H9 (cell line): ENCODE results near the gene EFNA5. TPM values are rescaled to one million over a fixed set of nuclear protein-coding genes. Genes with fewer than 3 reads are reported as not detected.

Experiments used
- DNase-seq: peaks from one replicate; pipeline ENCODE4 v3.0.0-alpha.2; 2017
- H2AFZ ChIP-seq: one replicate; pipeline ENCODE4 v1.6.1; 2013; ENCODE audit warnings: mild to moderate bottlenecking, low read length, control low read depth, moderate library complexity
- H2AK5ac ChIP-seq: 2 replicates; pipeline ENCODE4 v1.6.1; 2013; ENCODE audit warnings: low read length, control low read depth, mixed read lengths; ENCODE audit not compliant: insufficient read length
- H2BK120ac ChIP-seq: one replicate; pipeline ENCODE4 v1.6.1; 2013; ENCODE audit warnings: low read depth, mild to moderate bottlenecking, low read length, control low read depth, inconsistent platforms; ENCODE audit not compliant: poor library complexity, severe bottlenecking
- H2BK12ac ChIP-seq: 2 replicates; pipeline ENCODE4 v1.6.1; 2013; ENCODE audit warnings: low read length, control low read depth, mixed read lengths, low read depth; ENCODE audit not compliant: insufficient read length
- H2BK15ac ChIP-seq: 2 replicates; pipeline ENCODE4 v1.6.1; 2013; ENCODE audit warnings: low read depth, low read length, control low read depth
- H2BK20ac ChIP-seq: one replicate; pipeline ENCODE4 v1.6.1; 2013; ENCODE audit warnings: low read depth, mild to moderate bottlenecking, low read length, control low read depth, inconsistent platforms; ENCODE audit not compliant: poor library complexity, severe bottlenecking
- H2BK5ac ChIP-seq: 2 replicates; pipeline ENCODE4 v1.6.1; 2013; ENCODE audit warnings: low read length, control low read depth, mixed read lengths; ENCODE audit not compliant: insufficient read length
- H3K14ac ChIP-seq: 2 replicates; pipeline ENCODE4 v1.6.1; 2013; ENCODE audit warnings: low read length, control low read depth; ENCODE audit not compliant: insufficient read depth
- H3K18ac ChIP-seq: 2 replicates; pipeline ENCODE4 v1.6.1; 2013; ENCODE audit warnings: low read depth, mild to moderate bottlenecking, mixed read lengths, low read length, control low read depth; ENCODE audit not compliant: insufficient read length
- H3K23ac ChIP-seq: 2 replicates; pipeline ENCODE4 v1.6.1; 2013; ENCODE audit warnings: low read length, control low read depth, mixed read lengths, low read depth; ENCODE audit not compliant: insufficient read length
- H3K23me2 ChIP-seq: 2 replicates; pipeline ENCODE4 v1.6.1; 2013; ENCODE audit warnings: low read depth, mild to moderate bottlenecking, mixed read lengths, low read length, control low read depth; ENCODE audit not compliant: insufficient read length, poor library complexity, severe bottlenecking
- H3K27ac ChIP-seq: 2 replicates; pipeline ENCODE4 v1.5.1; 2013; ENCODE audit warnings: low read length, control low read depth, mixed read lengths, low read depth; ENCODE audit not compliant: insufficient read length
- H3K27me3 ChIP-seq: 2 replicates; pipeline ENCODE4 v1.6.1; 2013; ENCODE audit warnings: low read length, control low read depth, inconsistent platforms; ENCODE audit not compliant: insufficient read depth
- H3K4ac ChIP-seq: 2 replicates; pipeline ENCODE4 v1.6.1; 2013; ENCODE audit warnings: low read depth, mild to moderate bottlenecking, control low read depth, inconsistent platforms, low read length, moderate library complexity
- H3K4me1 ChIP-seq: 2 replicates; pipeline ENCODE4 v1.6.1; 2013; ENCODE audit warnings: low read length, control low read depth, inconsistent platforms; ENCODE audit not compliant: insufficient read depth
- H3K4me2 ChIP-seq: 2 replicates; pipeline ENCODE4 v1.6.1; 2013; ENCODE audit warnings: low read length, control low read depth, mixed read lengths; ENCODE audit not compliant: insufficient read length, insufficient read depth
- H3K56ac ChIP-seq: 2 replicates; pipeline ENCODE4 v1.6.1; 2013; ENCODE audit warnings: low read depth, mild to moderate bottlenecking, mixed read lengths, low read length, control low read depth; ENCODE audit not compliant: insufficient read length
- H3K79me1 ChIP-seq: 2 replicates; pipeline ENCODE4 v1.6.1; 2013; ENCODE audit warnings: low read depth, mild to moderate bottlenecking, moderate library complexity, low read length, control low read depth, inconsistent platforms; ENCODE audit not compliant: insufficient read depth, poor library complexity, severe bottlenecking
- H3K79me2 ChIP-seq: 2 replicates; pipeline ENCODE4 v1.6.1; 2013; ENCODE audit warnings: low read length, control low read depth, inconsistent platforms; ENCODE audit not compliant: insufficient read depth
- H3K9ac ChIP-seq: 2 replicates; pipeline ENCODE4 v1.6.1; 2013; ENCODE audit warnings: low read length, control low read depth, mixed read lengths; ENCODE audit not compliant: insufficient read length; ENCODE audit errors: extremely low read depth
- H3K9me3 ChIP-seq: one replicate; pipeline ENCODE4 v1.6.1; 2013; ENCODE audit warnings: low read depth, low read length, inconsistent platforms; ENCODE audit not compliant: control insufficient read depth
- H3T11ph ChIP-seq: one replicate; pipeline ENCODE4 v1.6.1; 2013; ENCODE audit warnings: mild to moderate bottlenecking, low read length, control low read depth, inconsistent platforms
- H4K20me1 ChIP-seq: one replicate; pipeline ENCODE4 v1.6.1; 2013; ENCODE audit not compliant: control insufficient read depth, insufficient read length, insufficient read depth
- H4K5ac ChIP-seq: 2 replicates; pipeline ENCODE4 v1.6.1; 2013; ENCODE audit warnings: low read depth, mild to moderate bottlenecking, mixed read lengths, low read length, control low read depth; ENCODE audit not compliant: insufficient read length
- H4K8ac ChIP-seq: replicated peaks from 2 replicates; pipeline ENCODE4 v1.6.1; 2013; ENCODE audit warnings: low read length, control low read depth, mixed read lengths, low read depth; ENCODE audit not compliant: insufficient read length
- H4K91ac ChIP-seq: 2 replicates; pipeline ENCODE4 v1.6.1; 2013; ENCODE audit warnings: low read depth, mild to moderate bottlenecking, moderate library complexity, mixed read lengths, low read length, control low read depth; ENCODE audit not compliant: insufficient read length
- H3K27ac Mint-ChIP-seq, 3 experiments: 2 replicates in 2 of 3; 3 replicates in 1 of 3; pipeline ENCODE4 v1.8.0; 2020 to 2021; ENCODE audit warnings: mixed read lengths in 3 of 3, mild to moderate bottlenecking in 1 of 3, moderate library complexity in 1 of 3
- H3K27me3 Mint-ChIP-seq: 2 replicates; pipeline ENCODE4 v1.8.0; 2021; ENCODE audit warnings: low read depth, mild to moderate bottlenecking, moderate library complexity, mixed read lengths
- H3K36me3 Mint-ChIP-seq, 3 experiments: 2 replicates in 2 of 3; 3 replicates in 1 of 3; pipeline ENCODE4 v1.8.0; 2020 to 2021; ENCODE audit warnings: low read depth in 3 of 3, mixed read lengths in 3 of 3; ENCODE audit not compliant: insufficient read depth in 1 of 3
- H3K4me1 Mint-ChIP-seq, 2 experiments: 2 replicates each; pipeline ENCODE4 v1.8.0; 2020; ENCODE audit warnings: mixed read lengths in 2 of 2
- H3K4me3 Mint-ChIP-seq, 2 experiments: 2 replicates in 1 of 2; 3 replicates in 1 of 2; pipeline ENCODE4 v1.8.0; 2020 to 2021; ENCODE audit warnings: mild to moderate bottlenecking in 2 of 2, mixed read lengths in 2 of 2, moderate library complexity in 1 of 2
- H3K9me3 Mint-ChIP-seq, 2 experiments: 2 replicates in 1 of 2; 3 replicates in 1 of 2; pipeline ENCODE4 v1.8.0; 2020; ENCODE audit warnings: mild to moderate bottlenecking in 2 of 2, mixed read lengths in 2 of 2, moderate library complexity in 1 of 2
- WGBS: extraction: QIAGEN DNeasy Blood & Tissue Kit; methylation state at CpG from one replicate; pipeline ENCODE4 v1.1.7; 2013; ENCODE audit warnings: missing lambda C conversion rate, low lambda C conversion rate, mixed read lengths; ENCODE audit not compliant: insufficient read length; ENCODE audit errors: extremely low coverage; 5-methylcytosine and 5-hydroxymethylcytosine counted together
- total RNA-seq: library from RNA; stranded (reverse); gene quantifications from 2 replicates; pipeline ENCODE4 v1.2.1, GENCODE V29; 2021
- TF ChIP-seq, protein P1 (sequence below): fragments of 200-600 bp; sonication (generic); conservative IDR thresholded peaks from 3 replicates; pipeline ENCODE4 v1.8.0; 2021; ENCODE audit warnings: antibody characterized with exemption, mild to moderate bottlenecking

Gene EFNA5
- total RNA-seq, 1 experiment from 2014 or later: 20.4 TPM

DNA sequence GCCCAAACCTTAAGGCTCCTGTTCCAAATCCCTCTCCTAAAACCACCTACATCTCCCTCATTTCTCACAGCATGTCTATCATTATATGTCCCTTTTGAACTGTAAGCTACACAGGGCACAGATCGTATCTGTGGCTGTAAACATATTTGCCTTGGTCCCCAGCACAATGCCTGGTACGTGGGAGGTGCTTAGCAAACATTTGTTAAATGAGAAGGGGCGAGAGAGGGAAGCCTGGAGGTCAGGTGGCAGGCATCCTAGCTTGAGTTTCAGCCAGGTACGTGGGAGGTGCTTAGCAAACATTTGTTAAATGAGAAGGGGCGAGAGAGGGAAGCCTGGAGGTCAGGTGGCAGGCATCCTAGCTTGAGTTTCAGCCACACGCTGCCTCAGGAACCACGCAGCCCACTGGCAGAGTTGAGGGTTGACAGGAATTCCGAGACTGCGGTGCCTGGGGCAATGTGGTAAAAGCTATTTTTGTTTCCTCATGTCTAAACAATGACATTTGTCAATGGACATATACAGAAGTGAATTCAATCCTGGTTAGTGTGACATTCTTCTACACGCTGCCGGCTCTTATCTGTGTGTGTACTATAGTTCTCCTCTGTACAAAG lies 113.6 kb downstream of the EFNA5 start:
- Histone ChIP-seq H3K18ac (no peak overlapping the region), H2AK5ac (no peak overlapping the region), H3K79me2 (no peaks in the 10 kb centered on the region), H3K9me3 (no peaks in the 10 kb centered on the region), H3K79me1 (no peaks in the 10 kb centered on the region), H3K4me2 (no peak overlapping the region), H3K14ac (0 out of 2 replicates have a peak overlapping the region, but pooled peaks have one; percentile 44), H3K4me1 (no peaks in the 10 kb centered on the region; the same call in 1 of the 2 replicates), H2BK15ac (0 out of 2 replicates have a peak overlapping the region, but pooled peaks have one; percentile 69), H2BK120ac (no peak overlapping the region), H3K23ac (no peak overlapping the region), H2AFZ (no peak overlapping the region), H4K5ac (no peak overlapping the region), H2BK12ac (no peak overlapping the region), H3K23me2 (no peaks in the 10 kb centered on the region), H3K4ac (no peak overlapping the region), H3K56ac (no peak overlapping the region), H2BK5ac (no peak overlapping the region), H3K27me3 (no peaks in the 10 kb centered on the region), H4K91ac (no peak overlapping the region), H3T11ph (no peak overlapping the region), H4K20me1 (no peaks in the 10 kb centered on the region), H3K9ac (no peak overlapping the region), H2BK20ac (no peak overlapping the region), H3K27ac (no peak overlapping the region), H4K8ac (no peak overlapping the region)
- no CpG with 5 or more reads among the region's 11 CpGs for WGBS
- Mint-ChIP-seq H3K36me3 (no peaks in the 10 kb centered on the region), H3K27me3 (no peaks in the 10 kb centered on the region), H3K4me3 (no peak overlapping the region), H3K4me1 (peaks cover 59 to 64% of the 10 kb centered on the region in 2 experiments), H3K27ac (peak overlapping the region; percentile 27 to 89 (median 44); a peak in 6 of 7 replicates), H3K9me3 (no peaks in the 10 kb centered on the region)
- DNase-seq: peak; percentile 71
- TF ChIP-seq, protein P1, sequence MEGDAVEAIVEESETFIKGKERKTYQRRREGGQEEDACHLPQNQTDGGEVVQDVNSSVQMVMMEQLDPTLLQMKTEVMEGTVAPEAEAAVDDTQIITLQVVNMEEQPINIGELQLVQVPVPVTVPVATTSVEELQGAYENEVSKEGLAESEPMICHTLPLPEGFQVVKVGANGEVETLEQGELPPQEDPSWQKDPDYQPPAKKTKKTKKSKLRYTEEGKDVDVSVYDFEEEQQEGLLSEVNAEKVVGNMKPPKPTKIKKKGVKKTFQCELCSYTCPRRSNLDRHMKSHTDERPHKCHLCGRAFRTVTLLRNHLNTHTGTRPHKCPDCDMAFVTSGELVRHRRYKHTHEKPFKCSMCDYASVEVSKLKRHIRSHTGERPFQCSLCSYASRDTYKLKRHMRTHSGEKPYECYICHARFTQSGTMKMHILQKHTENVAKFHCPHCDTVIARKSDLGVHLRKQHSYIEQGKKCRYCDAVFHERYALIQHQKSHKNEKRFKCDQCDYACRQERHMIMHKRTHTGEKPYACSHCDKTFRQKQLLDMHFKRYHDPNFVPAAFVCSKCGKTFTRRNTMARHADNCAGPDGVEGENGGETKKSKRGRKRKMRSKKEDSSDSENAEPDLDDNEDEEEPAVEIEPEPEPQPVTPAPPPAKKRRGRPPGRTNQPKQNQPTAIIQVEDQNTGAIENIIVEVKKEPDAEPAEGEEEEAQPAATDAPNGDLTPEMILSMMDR: no peak
